BE2C (cell line): ENCODE measurements around the gene UTP20.

Experiments
- DNase-seq: peaks from one replicate; pipeline ENCODE4 v3.0.0-alpha.2; 2020
- H3K27me3 ChIP-seq: fragments of 250-450 bp; sonication (Bioruptor Pico); 2 replicates; pipeline ENCODE4 v1.5.1; 2020; ENCODE audit warnings: mild to moderate bottlenecking
- H3K36me3 ChIP-seq: fragments of 250-450 bp; sonication (Bioruptor Pico); 2 replicates; pipeline ENCODE4 v1.5.1; 2020; ENCODE audit warnings: mild to moderate bottlenecking
- H3K4me1 ChIP-seq: fragments of 250-450 bp; sonication (Bioruptor Pico); 2 replicates; pipeline ENCODE4 v1.5.1; 2020
- H3K4me3 ChIP-seq: 2 replicates; pipeline ENCODE4 v1.5.1; 2011; ENCODE audit warnings: low read depth, low read length
- H3K9me3 ChIP-seq: fragments of 250-450 bp; sonication (Bioruptor Pico); 2 replicates; pipeline ENCODE4 v1.5.1; 2020
- TF ChIP-seq, protein P1 (sequence below): IDR thresholded peaks from 2 replicates; pipeline ENCODE4 v1.5.1; 2012; ENCODE audit warnings: mild to moderate bottlenecking, low read depth, low read length

The UTP20 gene

DNA sequence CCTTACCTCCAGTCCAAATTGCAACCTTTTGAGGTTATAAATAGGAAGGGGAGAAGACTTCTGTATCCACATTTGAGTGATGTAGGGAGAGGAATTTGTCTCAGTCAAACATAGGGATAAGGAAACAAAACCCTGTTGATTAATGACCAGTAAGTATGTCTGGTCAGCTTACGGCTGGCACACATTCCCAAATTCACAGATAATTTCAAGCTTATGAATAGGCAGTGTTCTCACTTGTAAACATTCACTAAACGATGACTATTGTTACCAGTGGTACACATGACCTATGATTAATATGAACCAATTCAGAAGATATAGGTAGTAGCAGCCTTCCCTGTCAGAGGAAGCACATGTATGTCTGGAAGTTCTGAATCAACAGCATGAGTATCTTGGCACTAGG lies 36.8 kb upstream of the UTP20 start:
- Histone ChIP-seq H3K36me3 (no peaks in the 10 kb centered on the region), H3K9me3 (no peaks in the 10 kb centered on the region), H3K4me3 (no peak overlapping the region), H3K4me1 (no peaks in the 10 kb centered on the region), H3K27me3 (no peaks in the 10 kb centered on the region)
- TF ChIP-seq, protein P1, sequence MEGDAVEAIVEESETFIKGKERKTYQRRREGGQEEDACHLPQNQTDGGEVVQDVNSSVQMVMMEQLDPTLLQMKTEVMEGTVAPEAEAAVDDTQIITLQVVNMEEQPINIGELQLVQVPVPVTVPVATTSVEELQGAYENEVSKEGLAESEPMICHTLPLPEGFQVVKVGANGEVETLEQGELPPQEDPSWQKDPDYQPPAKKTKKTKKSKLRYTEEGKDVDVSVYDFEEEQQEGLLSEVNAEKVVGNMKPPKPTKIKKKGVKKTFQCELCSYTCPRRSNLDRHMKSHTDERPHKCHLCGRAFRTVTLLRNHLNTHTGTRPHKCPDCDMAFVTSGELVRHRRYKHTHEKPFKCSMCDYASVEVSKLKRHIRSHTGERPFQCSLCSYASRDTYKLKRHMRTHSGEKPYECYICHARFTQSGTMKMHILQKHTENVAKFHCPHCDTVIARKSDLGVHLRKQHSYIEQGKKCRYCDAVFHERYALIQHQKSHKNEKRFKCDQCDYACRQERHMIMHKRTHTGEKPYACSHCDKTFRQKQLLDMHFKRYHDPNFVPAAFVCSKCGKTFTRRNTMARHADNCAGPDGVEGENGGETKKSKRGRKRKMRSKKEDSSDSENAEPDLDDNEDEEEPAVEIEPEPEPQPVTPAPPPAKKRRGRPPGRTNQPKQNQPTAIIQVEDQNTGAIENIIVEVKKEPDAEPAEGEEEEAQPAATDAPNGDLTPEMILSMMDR = no peak
- no peak for DNase-seq

DNA sequence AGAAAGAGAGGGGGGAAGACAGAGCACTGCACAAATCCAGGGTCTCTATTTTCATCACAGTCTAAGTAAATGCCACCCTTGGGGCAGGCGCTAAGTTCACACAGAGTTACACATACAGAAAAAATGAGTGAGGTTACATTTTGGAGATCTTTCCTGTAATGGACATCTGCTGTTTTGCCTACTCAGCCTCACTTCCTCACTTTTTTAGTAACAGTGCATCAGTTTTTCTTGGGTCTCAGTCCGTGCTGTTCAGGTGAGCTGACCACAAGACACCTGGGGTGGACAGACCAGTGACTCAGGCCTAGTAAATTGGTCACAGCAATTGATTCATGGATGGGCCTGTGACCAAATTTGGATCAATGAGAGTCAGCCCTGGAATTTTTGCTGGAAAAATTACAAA lies 36.3 kb upstream of the UTP20 start:
- DNase-seq = no peak
- Histone ChIP-seq H3K36me3 (no peaks in the 10 kb centered on the region), H3K4me3 (no peak overlapping the region), H3K27me3 (0 out of 2 replicates have a peak, but pooled peaks cover under 1% of the 10 kb centered on the region), H3K4me1 (no peaks in the 10 kb centered on the region), H3K9me3 (no peaks in the 10 kb centered on the region)
- TF ChIP-seq, protein P1 = no peak

DNA sequence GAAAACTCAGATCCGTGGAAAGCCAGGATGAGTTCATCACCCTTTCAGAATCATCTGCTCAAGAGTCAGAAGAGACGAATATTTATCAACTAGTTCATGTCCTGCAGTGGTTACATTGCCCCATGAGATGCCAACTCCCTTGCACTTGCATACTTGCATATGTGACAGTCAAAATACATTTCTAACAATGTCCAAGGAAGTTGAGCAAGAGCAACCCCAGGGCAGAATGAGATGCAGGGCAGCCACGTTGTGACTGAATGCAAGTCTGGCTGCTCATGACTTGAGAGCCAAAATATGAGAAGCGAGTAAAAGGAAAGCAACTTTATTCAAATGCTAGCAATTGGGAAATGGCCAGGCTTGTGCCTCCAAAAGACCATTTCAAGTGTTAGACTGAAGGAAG lies 23.6 kb upstream of the UTP20 start:
- no peak overlapping the region for H3K4me3 ChIP-seq
- DNase-seq = no peak
- TF ChIP-seq, protein P1 = no peak

DNA sequence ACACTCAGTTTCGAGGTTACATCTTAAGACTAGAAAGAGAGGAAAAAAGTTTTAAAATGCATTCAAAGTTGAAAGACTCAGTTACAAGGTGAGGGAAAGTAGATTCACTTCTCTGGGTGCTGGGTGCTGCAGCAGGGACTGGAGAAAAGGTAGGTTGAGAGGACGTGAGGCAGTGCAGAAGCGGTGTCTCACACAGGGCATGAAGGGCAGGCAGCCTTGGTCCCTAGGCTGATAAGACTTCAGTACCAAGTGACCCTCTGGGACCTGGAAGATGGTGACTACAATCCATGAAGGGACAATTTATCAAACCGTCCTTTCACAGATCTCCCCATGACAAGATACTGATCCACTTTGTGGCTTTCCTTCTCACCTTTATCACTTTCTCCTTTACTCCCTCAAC lies 22.5 kb upstream of the UTP20 start:
- Histone ChIP-seq H3K4me3 (no peak overlapping the region), H3K4me1 (no peaks in the 10 kb centered on the region), H3K9me3 (no peaks in the 10 kb centered on the region), H3K36me3 (no peaks in the 10 kb centered on the region), H3K27me3 (no peaks in the 10 kb centered on the region)
- DNase-seq = no peak
- TF ChIP-seq, protein P1 = no peak

More for the DNA sequence above, 23.6 kb upstream of the UTP20 start:
- Histone ChIP-seq H3K4me1 (no peaks in the 10 kb centered on the region), H3K36me3 (no peaks in the 10 kb centered on the region), H3K9me3 (no peaks in the 10 kb centered on the region), H3K27me3 (no peaks in the 10 kb centered on the region)

DNA sequence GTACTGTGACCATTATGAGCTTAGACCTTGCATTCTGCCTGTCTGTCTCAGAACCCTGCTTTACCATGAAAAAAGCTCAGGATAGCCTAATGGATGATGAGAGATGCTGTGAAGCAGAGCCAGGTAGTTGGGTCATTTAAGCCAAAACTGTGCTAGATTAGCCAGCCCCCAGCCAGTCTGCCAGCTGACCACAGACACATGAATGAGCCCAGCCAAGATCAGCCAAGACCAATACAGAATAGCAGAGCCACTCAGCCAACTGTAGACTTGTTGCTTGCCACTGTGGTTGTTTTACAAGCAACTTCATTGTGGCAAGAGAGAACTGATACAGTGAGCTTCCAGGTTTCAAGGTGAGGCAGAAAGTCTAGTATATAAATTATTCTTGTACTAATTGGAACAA lies 12.8 kb upstream of the UTP20 start:
- Histone ChIP-seq H3K4me3 (no peak overlapping the region), H3K9me3 (no peaks in the 10 kb centered on the region), H3K27me3 (0 out of 2 replicates have a peak, but pooled peaks cover 9% of the 10 kb centered on the region), H3K4me1 (no peaks in the 10 kb centered on the region), H3K36me3 (no peaks in the 10 kb centered on the region)
- no peak for DNase-seq
- TF ChIP-seq, protein P1 = no peak

DNA sequence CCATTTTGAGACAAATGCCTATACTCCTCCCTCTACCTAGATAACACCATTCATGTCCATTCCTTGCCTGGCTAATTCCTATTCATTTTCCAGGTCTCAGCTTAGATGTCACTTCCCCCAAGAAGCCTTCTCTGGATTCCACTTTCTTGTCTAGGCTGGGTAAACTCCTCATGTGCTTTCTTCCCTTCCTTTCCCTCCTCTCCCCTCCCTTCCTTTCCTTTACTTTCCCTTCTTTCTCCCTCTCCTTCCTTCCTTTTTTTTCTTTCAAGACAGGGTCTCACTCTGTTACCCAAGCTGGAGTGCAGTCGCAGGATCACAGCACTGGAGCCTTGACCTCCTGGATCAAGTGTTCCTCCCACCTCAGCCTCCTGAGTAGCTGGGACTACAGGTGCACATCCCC lies 3.5 kb upstream of the UTP20 start:
- Histone ChIP-seq H3K36me3 (no peaks in the 10 kb centered on the region), H3K9me3 (no peaks in the 10 kb centered on the region), H3K4me3 (no peak overlapping the region), H3K4me1 (no peaks in the 10 kb centered on the region), H3K27me3 (no peaks in the 10 kb centered on the region; the same call in 1 of the 2 replicates)
- no peak for DNase-seq
- TF ChIP-seq, protein P1 = no peak
